Osteoblast (primary cell): ENCODE results near the gene LRMDA. TPM values are rescaled to one million over a fixed set of nuclear protein-coding genes. Genes with fewer than 3 reads are reported as not detected.

Source experiments
- DNase-seq: peaks from one replicate; pipeline ENCODE4 v3.0.0; 2011; ENCODE audit warnings: low spot score, mixed read lengths; ENCODE audit not compliant: insufficient read length; ENCODE audit errors: missing footprints
- H2AFZ ChIP-seq: 2 replicates; pipeline ENCODE4 v1.6.0; 2011; ENCODE audit warnings: mild to moderate bottlenecking, low read length
- H3K27ac ChIP-seq: 2 replicates; pipeline ENCODE4 v1.5.1; 2011; ENCODE audit warnings: mild to moderate bottlenecking, low read depth, low read length, moderate library complexity
- H3K27me3 ChIP-seq: 2 replicates; pipeline ENCODE4 v1.6.0; 2012; ENCODE audit warnings: mild to moderate bottlenecking, control low read depth, inconsistent platforms, low read length, moderate library complexity; ENCODE audit not compliant: insufficient read depth
- H3K36me3 ChIP-seq: 2 replicates; pipeline ENCODE4 v1.5.1; 2011; ENCODE audit warnings: mild to moderate bottlenecking, low read length, control low read depth, moderate library complexity; ENCODE audit not compliant: insufficient read depth
- H3K4me1 ChIP-seq: 2 replicates; pipeline ENCODE4 v1.5.1; 2011; ENCODE audit warnings: mild to moderate bottlenecking, low read length, control low read depth, moderate library complexity; ENCODE audit not compliant: insufficient read depth
- H3K4me2 ChIP-seq: 2 replicates; pipeline ENCODE4 v1.6.0; 2011; ENCODE audit warnings: mild to moderate bottlenecking, low read length; ENCODE audit not compliant: insufficient read depth
- H3K4me3 ChIP-seq: fragments of 200-600 bp; sonication (generic); 3 replicates; pipeline ENCODE4 v1.5.1; 2012; ENCODE audit warnings: mild to moderate bottlenecking, low read length, inconsistent platforms; ENCODE audit not compliant: insufficient read depth
- H3K79me2 ChIP-seq: 2 replicates; pipeline ENCODE4 v1.6.0; 2012; ENCODE audit warnings: mild to moderate bottlenecking, low read length, control low read depth, inconsistent platforms; ENCODE audit not compliant: insufficient read depth
- H3K9me3 ChIP-seq: 2 replicates; pipeline ENCODE4 v1.5.1; 2011; ENCODE audit warnings: low read depth, low read length, control low read depth
- H4K20me1 ChIP-seq: 2 replicates; pipeline ENCODE4 v1.6.0; 2012; ENCODE audit warnings: mild to moderate bottlenecking, low read length, control low read depth; ENCODE audit not compliant: insufficient read depth
- CTCF ChIP-seq: IDR thresholded peaks from 2 replicates; pipeline ENCODE4 v1.5.1; 2011; ENCODE audit warnings: mild to moderate bottlenecking, low read depth, low read length, moderate library complexity; ENCODE audit errors: extremely low read depth
- total RNA-seq: library from RNA; depleted of rRNA; stranded (reverse); fragments of >200 nt; gene quantifications from 2 replicates; pipeline ENCODE4 v1.2.3, GENCODE V29; 2012

LRMDA gene
- total RNA-seq, 1 donor, result 18.5 TPM

GRCh38 chr10:75999515-76000209, 568.2 kb downstream of the LRMDA start:
- no peaks in the 10 kb centered on the region for H3K9me3 ChIP-seq
- no peaks in the 10 kb centered on the region for H3K79me2 ChIP-seq
- no peak overlapping the region for H3K4me2 ChIP-seq
- no peak overlapping the region for H3K27ac ChIP-seq
- H3K4me1 ChIP-seq, result no peaks in the 10 kb centered on the region
- H3K27me3 ChIP-seq, result peaks cover 9% of the 10 kb centered on the region
- no peak for TF ChIP-seq CTCF
- no peak overlapping the region for H2AFZ ChIP-seq
- no peak overlapping the region for H3K4me3 ChIP-seq
- H3K36me3 ChIP-seq, result no peaks in the 10 kb centered on the region
- no peaks in the 10 kb centered on the region for H4K20me1 ChIP-seq
- DNase-seq, result no peak

GRCh38 chr10:76000550-76000949, 569.1 kb downstream of the LRMDA start:
- H2AFZ ChIP-seq, result no peak overlapping the region
- no peaks in the 10 kb centered on the region for H3K9me3 ChIP-seq
- H4K20me1 ChIP-seq, result no peaks in the 10 kb centered on the region
- no peaks in the 10 kb centered on the region for H3K4me1 ChIP-seq
- H3K4me2 ChIP-seq, result no peak overlapping the region
- no peak for TF ChIP-seq CTCF
- peaks cover 7% of the 10 kb centered on the region for H3K27me3 ChIP-seq
- no peak overlapping the region for H3K4me3 ChIP-seq
- DNase-seq, result no peak
- no peak overlapping the region for H3K27ac ChIP-seq
- H3K79me2 ChIP-seq, result no peaks in the 10 kb centered on the region
- H3K36me3 ChIP-seq, result no peaks in the 10 kb centered on the region

- no peaks in the 10 kb centered on the region for H4K20me1 ChIP-seq
- H3K27me3 ChIP-seq, result peaks cover 6% of the 10 kb centered on the region
- DNase-seq, result no peak
- no peak for TF ChIP-seq CTCF
- H3K4me3 ChIP-seq, result no peak overlapping the region
- H2AFZ ChIP-seq, result no peak overlapping the region
- no peak overlapping the region for H3K4me2 ChIP-seq
- no peaks in the 10 kb centered on the region for H3K9me3 ChIP-seq
- H3K79me2 ChIP-seq, result no peaks in the 10 kb centered on the region
- H3K36me3 ChIP-seq, result no peaks in the 10 kb centered on the region
- no peak overlapping the region for H3K27ac ChIP-seq
- H3K4me1 ChIP-seq, result no peaks in the 10 kb centered on the region
These were observed 569.6 kb downstream of the LRMDA start for GRCh38 chr10:76001019-76001418.

DNA sequence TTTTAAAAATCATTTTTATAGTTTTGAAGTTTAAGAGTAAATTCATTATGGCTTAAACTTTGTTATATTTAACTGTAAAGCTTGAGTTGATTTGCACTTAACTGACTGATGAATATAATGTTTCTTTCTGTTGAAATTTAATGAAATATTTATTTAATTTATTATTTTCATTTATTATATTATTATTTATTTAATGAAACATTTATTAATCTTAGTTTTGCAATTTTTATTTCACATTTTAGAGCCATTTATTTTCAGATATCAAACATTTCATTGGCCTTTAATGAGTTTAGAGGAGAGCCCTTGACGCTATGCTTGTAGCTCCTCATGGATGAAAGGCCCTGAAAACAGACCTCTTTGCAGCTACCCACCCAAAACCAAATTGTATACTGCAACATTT, 570.0 kb downstream of the LRMDA start:
- no peaks in the 10 kb centered on the region for H3K36me3 ChIP-seq
- no peaks in the 10 kb centered on the region for H3K79me2 ChIP-seq
- H2AFZ ChIP-seq, result no peak overlapping the region
- no peak overlapping the region for H3K27ac ChIP-seq
- H3K9me3 ChIP-seq, result no peaks in the 10 kb centered on the region
- H4K20me1 ChIP-seq, result no peaks in the 10 kb centered on the region
- DNase-seq, result no peak
- no peak overlapping the region for H3K4me3 ChIP-seq
- H3K27me3 ChIP-seq, result peaks cover 6% of the 10 kb centered on the region
- H3K4me2 ChIP-seq, result no peak overlapping the region
- no peak for TF ChIP-seq CTCF
- no peaks in the 10 kb centered on the region for H3K4me1 ChIP-seq
